Measurements from ENCODE around the gene PTH1R. TPM values are rescaled to one million over a fixed set of nuclear protein-coding genes. Genes with fewer than 3 reads are reported as not detected.
A peak's percentile ranks its signal among the peaks of the same experiment; 100 is the strongest.

Gene PTH1R
- total RNA-seq, 1 experiment from 2014 or later = 1.0 TPM

DNA sequence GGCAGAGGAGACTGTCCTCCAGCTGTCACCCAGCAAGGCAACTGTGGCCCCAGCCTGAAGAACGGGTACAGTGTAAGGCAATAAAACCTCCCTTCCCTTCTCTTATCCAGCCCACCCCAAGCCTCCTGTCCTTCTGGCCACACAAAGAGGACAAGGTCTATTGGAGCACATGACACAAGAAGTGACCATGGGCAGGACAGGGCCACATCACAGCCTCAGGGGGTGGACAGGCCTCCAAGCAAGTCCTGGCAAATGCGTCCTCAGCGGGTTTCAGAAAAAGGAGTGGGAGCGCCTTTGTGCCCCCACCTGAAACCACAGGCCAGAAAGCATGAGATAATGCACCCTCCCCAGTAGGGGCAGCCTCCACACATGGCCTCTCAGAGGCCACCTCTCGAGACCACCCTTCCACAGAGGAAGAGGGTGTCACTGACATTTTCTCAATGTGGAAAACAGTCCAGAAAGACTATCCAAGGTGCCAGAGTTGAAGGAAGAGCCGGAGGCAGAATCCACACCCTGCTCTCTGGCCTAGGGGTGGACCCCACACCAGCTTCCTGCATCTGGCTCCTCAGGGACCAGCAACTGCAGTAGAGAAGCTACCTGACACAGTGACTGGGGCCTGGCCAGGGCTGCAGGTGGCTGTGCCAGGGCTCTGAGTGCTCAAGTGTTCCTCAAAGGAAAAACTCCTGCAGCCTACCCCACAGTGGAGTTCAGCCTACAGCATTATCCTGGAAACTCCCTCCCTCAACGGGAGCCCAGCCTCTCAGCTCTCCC is 55.1 kb downstream of the PTH1R start:
- Mint-ChIP-seq H3K4me3 (no peak overlapping the region), H3K9me3 (no peaks in the 10 kb centered on the region), H3K36me3 (ENCODE audit: insufficient read depth in 1 of 3, low read depth in 3 of 3) (peaks cover 8 to 26% (median 14%) of the 10 kb centered on the region in 3 experiments; a peak in 6 of 7 replicates), H3K27ac (peak overlapping the region in 1 of 3 experiments; percentile 25; a peak in 1 of 7 replicates), H3K4me1 (peaks cover 42 to 43% of the 10 kb centered on the region in 2 experiments), H3K27me3 (ENCODE audit: low read depth) (no peaks in the 10 kb centered on the region)
- WGBS (ENCODE audit: extremely low coverage, insufficient read length, low lambda C conversion rate) = no CpG with 5 or more reads among the region's 7 CpGs
- Histone ChIP-seq H3T11ph (ENCODE audit: low read length) (no peak overlapping the region), H4K91ac (ENCODE audit: insufficient read length, low read depth, low read length) (no peak overlapping the region), H2BK5ac (ENCODE audit: insufficient read length, low read length) (no peak overlapping the region), H3K9ac (ENCODE audit: extremely low read depth, insufficient read length, low read length) (no peak overlapping the region), H2AK5ac (ENCODE audit: insufficient read length, low read length) (no peak overlapping the region), H3K27me3 (ENCODE audit: insufficient read depth, low read length) (no peaks in the 10 kb centered on the region), H4K20me1 (ENCODE audit: control insufficient read depth, insufficient read depth, insufficient read length) (no peaks in the 10 kb centered on the region), H3K79me1 (ENCODE audit: insufficient read depth, low read depth, low read length, poor library complexity, severe bottlenecking) (peaks cover 4% of the 10 kb centered on the region), H2BK15ac (ENCODE audit: low read depth, low read length) (no peak overlapping the region), H3K4ac (ENCODE audit: low read depth, low read length) (no peak overlapping the region), H3K18ac (ENCODE audit: insufficient read length, low read depth, low read length) (no peak overlapping the region), H3K56ac (ENCODE audit: insufficient read length, low read depth, low read length) (no peak overlapping the region), H3K23me2 (ENCODE audit: insufficient read length, low read depth, low read length, poor library complexity, severe bottlenecking) (no peaks in the 10 kb centered on the region), H3K23ac (ENCODE audit: insufficient read length, low read depth, low read length) (no peak overlapping the region), H2AFZ (ENCODE audit: low read length) (no peak overlapping the region), H3K27ac (ENCODE audit: insufficient read length, low read depth, low read length) (no peak overlapping the region), H2BK120ac (ENCODE audit: low read depth, low read length, poor library complexity, severe bottlenecking) (no peak overlapping the region), H4K8ac (replicated peaks; ENCODE audit: insufficient read length, low read depth, low read length) (no peak overlapping the region), H2BK20ac (ENCODE audit: low read depth, low read length, poor library complexity, severe bottlenecking) (no peak overlapping the region), H4K5ac (ENCODE audit: insufficient read length, low read depth, low read length) (no peak overlapping the region), H2BK12ac (ENCODE audit: insufficient read length, low read depth, low read length) (no peak overlapping the region), H3K14ac (ENCODE audit: insufficient read depth, low read length) (no peak overlapping the region), H3K79me2 (ENCODE audit: insufficient read depth, low read length) (peaks cover 6% of the 10 kb centered on the region; the same call in 1 of the 2 replicates), H3K4me1 (ENCODE audit: insufficient read depth, low read length) (peaks cover 8% of the 10 kb centered on the region; the same call in 1 of the 2 replicates), H3K4me2 (ENCODE audit: insufficient read depth, insufficient read length, low read length) (no peak overlapping the region), H3K9me3 (ENCODE audit: control insufficient read depth, low read depth, low read length) (no peaks in the 10 kb centered on the region)
- TF ChIP-seq, protein P1, sequence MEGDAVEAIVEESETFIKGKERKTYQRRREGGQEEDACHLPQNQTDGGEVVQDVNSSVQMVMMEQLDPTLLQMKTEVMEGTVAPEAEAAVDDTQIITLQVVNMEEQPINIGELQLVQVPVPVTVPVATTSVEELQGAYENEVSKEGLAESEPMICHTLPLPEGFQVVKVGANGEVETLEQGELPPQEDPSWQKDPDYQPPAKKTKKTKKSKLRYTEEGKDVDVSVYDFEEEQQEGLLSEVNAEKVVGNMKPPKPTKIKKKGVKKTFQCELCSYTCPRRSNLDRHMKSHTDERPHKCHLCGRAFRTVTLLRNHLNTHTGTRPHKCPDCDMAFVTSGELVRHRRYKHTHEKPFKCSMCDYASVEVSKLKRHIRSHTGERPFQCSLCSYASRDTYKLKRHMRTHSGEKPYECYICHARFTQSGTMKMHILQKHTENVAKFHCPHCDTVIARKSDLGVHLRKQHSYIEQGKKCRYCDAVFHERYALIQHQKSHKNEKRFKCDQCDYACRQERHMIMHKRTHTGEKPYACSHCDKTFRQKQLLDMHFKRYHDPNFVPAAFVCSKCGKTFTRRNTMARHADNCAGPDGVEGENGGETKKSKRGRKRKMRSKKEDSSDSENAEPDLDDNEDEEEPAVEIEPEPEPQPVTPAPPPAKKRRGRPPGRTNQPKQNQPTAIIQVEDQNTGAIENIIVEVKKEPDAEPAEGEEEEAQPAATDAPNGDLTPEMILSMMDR (conservative IDR thresholded peaks at IDR 0.05) = 0 out of 3 replicates have a peak, but pooled peaks have one; percentile 22
- no peak for DNase-seq

All from H9 (cell line).